Cardiac fibroblast (primary cell): ENCODE results near the gene CACNA2D3.

Experiments
- DNase-seq, 2 donors: peaks; one replicate each; pipeline versions ENCODE4 v3.0.0 to v3.0.0-alpha.2; 2010; ENCODE audit warnings: low read depth in 2 of 2
- H3K4me3 ChIP-seq, 2 donors: replicated peaks in 1 of 2; 1 replicate in 1 of 2; 2 replicates in 1 of 2; pipeline ENCODE4 v1.5.1; 2011; ENCODE audit warnings: low read depth in 2 of 2, low read length in 2 of 2, mild to moderate bottlenecking in 2 of 2, moderate library complexity in 1 of 2
- TF ChIP-seq, protein P1 (sequence below): IDR thresholded peaks from one replicate; pipeline ENCODE4 v1.5.1; 2011; ENCODE audit warnings: low read depth, mild to moderate bottlenecking, low read length, inconsistent platforms

CACNA2D3 gene

DNA sequence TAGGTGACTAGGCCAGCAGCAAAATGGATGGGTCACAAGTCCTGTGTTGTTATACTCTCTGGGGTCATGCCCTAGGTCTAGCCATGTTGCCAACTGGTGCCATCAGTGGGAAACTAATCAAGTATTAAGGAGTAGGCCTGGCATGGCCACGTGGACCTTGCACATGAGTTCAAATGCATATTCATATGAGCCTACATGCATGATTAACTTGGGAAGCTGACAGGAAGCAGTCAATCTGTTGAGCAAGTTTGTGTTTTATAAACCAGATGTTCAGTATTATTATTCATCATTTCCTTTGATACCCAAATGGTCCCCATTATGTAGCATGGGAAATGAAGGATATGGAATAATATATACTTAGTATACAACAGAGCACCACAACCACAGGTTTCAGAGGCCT lies 710.5 kb downstream of the CACNA2D3 start:
- TF ChIP-seq, protein P1, sequence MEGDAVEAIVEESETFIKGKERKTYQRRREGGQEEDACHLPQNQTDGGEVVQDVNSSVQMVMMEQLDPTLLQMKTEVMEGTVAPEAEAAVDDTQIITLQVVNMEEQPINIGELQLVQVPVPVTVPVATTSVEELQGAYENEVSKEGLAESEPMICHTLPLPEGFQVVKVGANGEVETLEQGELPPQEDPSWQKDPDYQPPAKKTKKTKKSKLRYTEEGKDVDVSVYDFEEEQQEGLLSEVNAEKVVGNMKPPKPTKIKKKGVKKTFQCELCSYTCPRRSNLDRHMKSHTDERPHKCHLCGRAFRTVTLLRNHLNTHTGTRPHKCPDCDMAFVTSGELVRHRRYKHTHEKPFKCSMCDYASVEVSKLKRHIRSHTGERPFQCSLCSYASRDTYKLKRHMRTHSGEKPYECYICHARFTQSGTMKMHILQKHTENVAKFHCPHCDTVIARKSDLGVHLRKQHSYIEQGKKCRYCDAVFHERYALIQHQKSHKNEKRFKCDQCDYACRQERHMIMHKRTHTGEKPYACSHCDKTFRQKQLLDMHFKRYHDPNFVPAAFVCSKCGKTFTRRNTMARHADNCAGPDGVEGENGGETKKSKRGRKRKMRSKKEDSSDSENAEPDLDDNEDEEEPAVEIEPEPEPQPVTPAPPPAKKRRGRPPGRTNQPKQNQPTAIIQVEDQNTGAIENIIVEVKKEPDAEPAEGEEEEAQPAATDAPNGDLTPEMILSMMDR, result no peak
- no peak overlapping the region for H3K4me3 ChIP-seq
- DNase-seq, result no peak

DNA sequence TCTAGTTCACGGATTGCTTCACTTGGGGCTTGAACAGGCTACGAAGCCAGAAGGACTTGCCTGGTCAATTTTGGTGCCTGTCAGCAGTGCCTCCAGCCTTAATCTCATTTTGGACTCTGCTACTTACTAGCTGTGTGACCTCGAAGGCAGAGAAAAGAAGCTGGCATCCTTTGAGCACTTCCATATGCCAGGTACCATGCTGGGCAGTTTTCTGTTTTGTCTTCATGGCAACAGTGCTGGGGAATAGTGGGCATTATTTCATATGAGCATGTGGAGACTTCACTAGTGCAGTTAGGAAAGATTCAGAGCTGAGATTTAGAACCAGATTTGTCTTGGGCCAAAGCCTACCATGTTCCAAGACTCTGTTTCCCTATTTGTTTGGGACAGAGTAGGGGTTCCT lies 713.3 kb downstream of the CACNA2D3 start:
- H3K4me3 ChIP-seq, result no peak overlapping the region
- TF ChIP-seq, protein P1, result no peak
- no peak for DNase-seq

GRCh38 chr3:54836871-54837270 lies 714.5 kb downstream of the CACNA2D3 start:
- no peak overlapping the region for H3K4me3 ChIP-seq
- no peak for DNase-seq
- TF ChIP-seq, protein P1, result no peak

DNA sequence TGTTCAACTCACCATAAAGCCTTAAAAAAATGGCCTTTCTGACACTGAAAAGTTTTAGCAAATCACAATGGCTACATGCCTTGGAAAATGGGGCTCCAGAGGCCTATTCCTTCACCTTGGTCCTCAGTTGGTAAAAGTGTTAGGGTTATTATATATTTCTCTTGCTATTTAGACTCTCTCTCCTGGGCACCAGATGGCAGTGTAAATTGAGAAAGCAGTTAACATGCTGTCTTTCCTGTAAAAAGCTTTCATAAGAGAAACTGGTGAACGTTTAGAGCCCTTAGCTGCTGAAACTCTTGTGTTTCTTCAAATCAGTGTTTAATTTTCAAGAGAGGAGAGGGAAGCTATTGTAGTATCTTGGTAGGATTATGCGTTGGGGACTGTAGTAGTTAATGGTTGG lies 715.6 kb downstream of the CACNA2D3 start:
- no peak overlapping the region for H3K4me3 ChIP-seq
- TF ChIP-seq, protein P1, result peak; percentile 21
- DNase-seq, result peak in 1 of 2 donors; percentile 47

DNA sequence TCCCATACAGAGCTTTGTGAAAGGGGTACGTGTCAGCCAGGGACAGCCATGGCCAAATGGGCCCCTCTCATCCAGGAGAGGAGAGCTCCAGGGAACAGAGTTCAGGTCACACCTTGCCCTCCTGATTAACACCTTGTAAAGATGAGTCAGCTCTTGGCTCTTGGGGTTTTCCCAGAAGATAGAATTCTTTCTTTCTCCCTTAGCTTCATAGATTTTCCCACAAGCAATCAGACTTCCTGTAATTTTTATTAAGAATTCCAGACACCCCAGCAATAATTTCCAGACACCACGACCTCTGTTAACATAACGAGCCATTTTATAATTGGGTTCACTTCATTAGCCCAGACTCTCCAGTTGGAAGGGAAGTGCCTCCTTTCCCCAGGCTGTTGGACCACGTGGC lies 719.1 kb downstream of the CACNA2D3 start:
- TF ChIP-seq, protein P1, result no peak
- no peak overlapping the region for H3K4me3 ChIP-seq
- no peak for DNase-seq

GRCh38 chr3:54843352-54843751 lies 721.0 kb downstream of the CACNA2D3 start:
- TF ChIP-seq, protein P1, result no peak
- no peak for DNase-seq
- no peak overlapping the region for H3K4me3 ChIP-seq

DNA sequence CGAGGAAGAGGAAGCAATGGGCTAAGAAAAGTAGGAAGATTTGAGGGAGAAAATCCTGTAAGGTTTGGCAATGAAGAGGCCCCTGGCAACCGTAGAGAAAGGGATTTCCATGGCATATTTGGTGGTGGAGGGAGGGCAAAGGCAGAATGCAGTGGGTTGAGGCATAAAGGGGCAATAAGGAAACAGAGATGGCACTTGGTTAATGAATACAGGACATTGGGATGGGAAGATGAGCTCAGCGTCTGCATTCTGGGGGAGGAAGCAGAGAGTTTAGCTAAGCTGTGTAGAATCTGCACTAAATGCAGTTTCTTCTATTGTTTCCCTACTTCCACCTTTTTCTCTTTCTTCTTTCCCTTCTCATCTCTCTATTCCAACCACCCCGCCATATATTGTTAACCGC lies 721.9 kb downstream of the CACNA2D3 start:
- DNase-seq, result no peak
- TF ChIP-seq, protein P1, result no peak
- no peak overlapping the region for H3K4me3 ChIP-seq
